Hepatocyte (in vitro differentiated cells): ENCODE results near the gene TBC1D20. TPM values are rescaled to one million over a fixed set of nuclear protein-coding genes. Genes with fewer than 3 reads are reported as not detected.

Experiments
- DNase-seq: peaks from one replicate; pipeline ENCODE4 v3.0.0-alpha.2; 2016; ENCODE audit warnings: low spot score
- H2AFZ ChIP-seq: fragments of 200-600 bp; sonication (generic); 2 replicates; pipeline ENCODE4 v1.6.0; 2016; ENCODE audit warnings: antibody characterized with exemption, mild to moderate bottlenecking
- H3K27ac ChIP-seq: fragments of 200-600 bp; sonication (generic); 2 replicates; pipeline ENCODE4 v1.5.1; 2016; ENCODE audit warnings: mild to moderate bottlenecking
- H3K27me3 ChIP-seq: fragments of 200-600 bp; sonication (generic); 2 replicates; pipeline ENCODE4 v1.6.1; 2016
- H3K36me3 ChIP-seq: fragments of 200-600 bp; sonication (generic); replicated peaks from 2 replicates; pipeline ENCODE4 v1.5.1; 2016; ENCODE audit warnings: low read depth; ENCODE audit not compliant: insufficient read depth
- H3K4me1 ChIP-seq: fragments of 200-600 bp; sonication (generic); 2 replicates; pipeline ENCODE4 v1.5.1; 2016; ENCODE audit warnings: mild to moderate bottlenecking, moderate library complexity; ENCODE audit not compliant: insufficient read depth
- H3K4me2 ChIP-seq: fragments of 200-600 bp; sonication (generic); 2 replicates; pipeline ENCODE4 v1.6.0; 2016
- H3K4me3 ChIP-seq: fragments of 200-600 bp; sonication (generic); 2 replicates; pipeline ENCODE4 v1.5.1; 2016; ENCODE audit warnings: mild to moderate bottlenecking
- H3K79me2 ChIP-seq: fragments of 200-600 bp; sonication (generic); 2 replicates; pipeline ENCODE4 v1.6.0; 2017; ENCODE audit warnings: mild to moderate bottlenecking
- H3K9me2 ChIP-seq: fragments of 200-600 bp; sonication (generic); replicated peaks from 2 replicates; pipeline ENCODE4 v1.6.0; 2017; ENCODE audit warnings: mild to moderate bottlenecking; ENCODE audit not compliant: insufficient read depth
- H3K9me3 ChIP-seq: fragments of 200-600 bp; sonication (generic); 2 replicates; pipeline ENCODE4 v1.5.1; 2016; ENCODE audit warnings: low read depth, mild to moderate bottlenecking
- H4K20me1 ChIP-seq: fragments of 200-600 bp; sonication (generic); 2 replicates; pipeline ENCODE4 v1.6.0; 2016; ENCODE audit warnings: mild to moderate bottlenecking; ENCODE audit not compliant: insufficient read depth, poor library complexity, severe bottlenecking
- EZH2 ChIP-seq: fragments of 200-600 bp; sonication (generic); IDR thresholded peaks from 2 replicates; pipeline ENCODE4 v1.6.1; 2016; ENCODE audit warnings: antibody characterized with exemption, mild to moderate bottlenecking, borderline replicate concordance
- EZH2phosphoT487 ChIP-seq: fragments of 200-600 bp; sonication (generic); IDR thresholded peaks from one replicate; pipeline ENCODE4 v1.6.1; 2018; ENCODE audit warnings: antibody characterized with exemption, mild to moderate bottlenecking, low read depth, moderate library complexity; ENCODE audit not compliant: unreplicated experiment, severe bottlenecking
- WGBS: methylation state at CpG from one replicate; pipeline ENCODE4 v1.1.6; 2016; ENCODE audit warnings: low lambda C conversion rate; ENCODE audit errors: missing lambda C conversion rate; 5-methylcytosine and 5-hydroxymethylcytosine counted together
- polyA plus RNA-seq: library from polyadenylated mRNA; unstranded; fragments of >200 nt; fragmentation: Nextera tagmentation; extraction: Ambion mirVana; gene quantifications from 2 replicates; pipeline ENCODE4 v1.2.1, GENCODE V29; 2016
- total RNA-seq: library from RNA; depleted of rRNA; stranded (reverse); fragments of >200 nt; gene quantifications from 2 replicates; pipeline ENCODE4 v1.2.3, GENCODE V29; 2014
- TF ChIP-seq, protein P1 (sequence below): fragments of 200-600 bp; sonication (generic); IDR thresholded peaks from 2 replicates; pipeline ENCODE4 v1.5.1; 2016; ENCODE audit warnings: antibody characterized with exemption, mild to moderate bottlenecking; ENCODE audit not compliant: poor library complexity

Gene TBC1D20
- total and polyA plus RNA-seq, 2 experiments from 2014 or later, result 32.8 to 35.8 TPM

DNA sequence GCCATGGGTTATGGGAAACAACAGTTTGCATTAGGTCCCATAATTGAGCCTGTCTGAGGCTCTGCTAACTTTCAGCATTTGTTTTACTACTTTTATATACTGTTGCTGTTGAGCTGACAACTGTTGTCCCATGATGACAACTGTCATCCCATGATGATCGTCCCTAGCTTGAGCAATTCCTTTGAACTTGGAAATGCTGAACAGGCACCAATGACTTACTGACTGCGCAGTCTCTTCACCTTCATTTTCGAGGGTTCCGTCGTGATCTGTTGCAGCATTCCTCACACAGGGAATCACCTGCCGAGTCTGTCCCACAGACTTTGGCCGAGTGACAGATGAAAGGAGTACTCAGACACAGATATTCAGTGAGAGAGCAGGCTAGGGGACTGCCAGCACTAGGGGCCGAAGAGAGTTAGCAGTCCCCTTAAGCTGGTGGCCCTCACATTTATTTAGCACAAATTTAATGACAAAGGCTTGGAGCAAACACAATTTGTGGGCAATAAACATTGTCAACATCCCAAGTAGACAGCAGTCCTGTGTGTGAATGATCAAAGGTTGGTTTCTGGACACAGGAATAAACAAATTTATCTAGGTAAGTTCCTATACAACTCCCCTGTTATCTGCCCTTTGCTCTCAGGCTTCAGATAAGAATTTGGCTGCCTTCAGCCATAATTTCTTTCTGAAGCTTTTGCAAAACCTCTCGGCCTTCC lies 10.0 kb upstream of the TBC1D20 start:
- no peaks in the 10 kb centered on the region for H4K20me1 ChIP-seq
- peaks cover 5% of the 10 kb centered on the region for H3K9me3 ChIP-seq
- H3K79me2 ChIP-seq, result no peaks in the 10 kb centered on the region
- H3K4me3 ChIP-seq, result no peak overlapping the region
- H3K9me2 ChIP-seq, result no peaks in the 10 kb centered on the region
- no peak for DNase-seq
- no peaks in the 10 kb centered on the region for H3K4me1 ChIP-seq
- no peak overlapping the region for H3K4me2 ChIP-seq
- TF ChIP-seq, protein P1, sequence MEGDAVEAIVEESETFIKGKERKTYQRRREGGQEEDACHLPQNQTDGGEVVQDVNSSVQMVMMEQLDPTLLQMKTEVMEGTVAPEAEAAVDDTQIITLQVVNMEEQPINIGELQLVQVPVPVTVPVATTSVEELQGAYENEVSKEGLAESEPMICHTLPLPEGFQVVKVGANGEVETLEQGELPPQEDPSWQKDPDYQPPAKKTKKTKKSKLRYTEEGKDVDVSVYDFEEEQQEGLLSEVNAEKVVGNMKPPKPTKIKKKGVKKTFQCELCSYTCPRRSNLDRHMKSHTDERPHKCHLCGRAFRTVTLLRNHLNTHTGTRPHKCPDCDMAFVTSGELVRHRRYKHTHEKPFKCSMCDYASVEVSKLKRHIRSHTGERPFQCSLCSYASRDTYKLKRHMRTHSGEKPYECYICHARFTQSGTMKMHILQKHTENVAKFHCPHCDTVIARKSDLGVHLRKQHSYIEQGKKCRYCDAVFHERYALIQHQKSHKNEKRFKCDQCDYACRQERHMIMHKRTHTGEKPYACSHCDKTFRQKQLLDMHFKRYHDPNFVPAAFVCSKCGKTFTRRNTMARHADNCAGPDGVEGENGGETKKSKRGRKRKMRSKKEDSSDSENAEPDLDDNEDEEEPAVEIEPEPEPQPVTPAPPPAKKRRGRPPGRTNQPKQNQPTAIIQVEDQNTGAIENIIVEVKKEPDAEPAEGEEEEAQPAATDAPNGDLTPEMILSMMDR, result no peak
- TF ChIP-seq EZH2phosphoT487 (no peak), EZH2 (no peak)
- H2AFZ ChIP-seq, result no peak overlapping the region
- no peaks in the 10 kb centered on the region for H3K36me3 ChIP-seq
- no peak overlapping the region for H3K27ac ChIP-seq
- 93% methylated on average over 9 of the region's 9 CpGs for WGBS
- H3K27me3 ChIP-seq, result no peaks in the 10 kb centered on the region

DNA sequence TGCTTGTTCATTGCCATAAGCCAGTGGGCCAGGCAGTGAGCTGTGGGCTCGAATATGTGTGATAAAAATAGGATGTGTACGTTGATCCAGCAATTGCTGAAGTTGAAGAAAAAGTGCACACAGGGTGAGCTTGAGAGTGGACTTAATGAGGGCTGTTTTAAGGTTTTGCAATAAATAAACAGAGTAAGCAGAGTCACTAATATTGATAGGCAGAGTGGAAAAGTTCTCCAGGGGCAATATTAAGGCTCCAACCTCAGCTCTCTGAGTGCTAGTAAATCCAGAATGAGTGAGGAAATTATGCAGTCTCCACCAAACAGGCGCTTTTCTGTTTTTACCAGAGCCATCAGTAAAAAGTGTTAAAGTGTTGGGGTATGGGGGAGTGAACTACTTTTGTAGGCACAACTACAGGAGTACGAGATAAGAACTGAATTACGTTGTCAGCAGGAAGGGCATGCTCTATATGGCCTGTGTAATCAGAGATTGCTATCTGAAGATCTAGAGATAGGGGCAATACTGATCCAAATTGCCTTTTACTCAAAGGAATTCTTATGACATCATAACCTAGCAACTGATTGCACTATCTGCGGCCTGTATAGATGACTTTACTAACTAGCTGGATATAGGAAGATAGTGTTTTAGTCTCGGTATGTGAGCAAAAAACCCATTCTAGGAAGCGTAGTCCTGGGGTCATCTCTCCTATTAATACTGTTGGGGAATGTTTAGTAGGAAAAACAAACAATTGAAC lies 7.6 kb upstream of the TBC1D20 start:
- no peaks in the 10 kb centered on the region for H3K79me2 ChIP-seq

DNA sequence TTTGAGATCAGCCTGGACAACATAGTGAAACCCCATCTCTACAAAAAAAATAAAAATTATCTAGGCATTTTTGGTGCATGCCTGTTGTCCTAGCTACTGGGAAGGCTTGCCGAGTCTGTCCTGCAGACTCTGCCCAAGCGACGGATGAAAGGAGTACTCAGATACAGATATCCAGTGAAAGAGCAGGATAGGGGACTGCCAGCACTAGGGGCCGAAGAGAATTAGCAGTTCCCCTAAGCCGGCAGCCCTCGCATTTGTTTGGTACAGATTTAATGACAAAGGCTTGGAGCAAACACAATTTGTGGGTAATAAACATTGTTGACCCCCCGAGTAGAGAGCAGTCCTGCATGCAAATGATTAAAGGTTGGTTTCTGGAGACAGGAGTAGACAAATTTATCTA lies 5.4 kb upstream of the TBC1D20 start:
- Histone ChIP-seq H3K4me2 (no peak overlapping the region), H3K9me2 (no peaks in the 10 kb centered on the region), H2AFZ (no peak overlapping the region), H3K27me3 (no peaks in the 10 kb centered on the region), H4K20me1 (no peaks in the 10 kb centered on the region), H3K9me3 (peaks cover 5% of the 10 kb centered on the region), H3K36me3 (no peaks in the 10 kb centered on the region), H3K4me3 (no peak overlapping the region), H3K79me2 (no peaks in the 10 kb centered on the region), H3K4me1 (no peaks in the 10 kb centered on the region), H3K27ac (no peak overlapping the region)
- 85% methylated on average over 7 of the region's 7 CpGs for WGBS
- DNase-seq, result no peak
- TF ChIP-seq, protein P1, result no peak
- TF ChIP-seq EZH2phosphoT487, result no peak

More for the DNA sequence above, 7.6 kb upstream of the TBC1D20 start:
- TF ChIP-seq, protein P1, result no peak
- TF ChIP-seq EZH2 (no peak), EZH2phosphoT487 (no peak)
- Histone ChIP-seq H3K9me3 (peaks cover 5% of the 10 kb centered on the region), H3K27me3 (no peaks in the 10 kb centered on the region), H4K20me1 (no peaks in the 10 kb centered on the region), H2AFZ (no peak overlapping the region), H3K4me3 (no peak overlapping the region), H3K36me3 (no peaks in the 10 kb centered on the region), H3K27ac (no peak overlapping the region), H3K9me2 (no peaks in the 10 kb centered on the region), H3K4me1 (no peaks in the 10 kb centered on the region), H3K4me2 (no peak overlapping the region)
- DNase-seq, result no peak
- WGBS, result 81% methylated on average over 8 of the region's 8 CpGs
